Astrocyte of the spinal cord (primary cell): ENCODE results near the gene MRPL53.

Experiments used
- DNase-seq: peaks from one replicate; pipeline ENCODE4 v3.0.0; 2011; ENCODE audit warnings: low read depth, low spot score
- H3K4me3 ChIP-seq: 2 replicates; pipeline ENCODE4 v1.5.1; 2011; ENCODE audit warnings: low read depth, mild to moderate bottlenecking, low read length, moderate library complexity
- in situ Hi-C: cut with HindIII; loops from 2 replicates; pipeline ENCODE4 v1.10.0; 2017; ENCODE audit warnings: low sequenced_read_pairs
- TF ChIP-seq, protein P1 (sequence below): IDR thresholded peaks from 2 replicates; pipeline ENCODE4 v1.5.1; 2012; ENCODE audit warnings: low read depth, mild to moderate bottlenecking, low read length, inconsistent platforms

MRPL53 gene

GRCh38 chr2:74507145-74507925 is 34.9 kb upstream of the MRPL53 start, which contains the start of gene PCGF1:
TSS of gene PCGF1 (minus strand) at chr2:74507695. CDS start at chr2:74507668, 27 bp downstream.
- TF ChIP-seq, protein P1, sequence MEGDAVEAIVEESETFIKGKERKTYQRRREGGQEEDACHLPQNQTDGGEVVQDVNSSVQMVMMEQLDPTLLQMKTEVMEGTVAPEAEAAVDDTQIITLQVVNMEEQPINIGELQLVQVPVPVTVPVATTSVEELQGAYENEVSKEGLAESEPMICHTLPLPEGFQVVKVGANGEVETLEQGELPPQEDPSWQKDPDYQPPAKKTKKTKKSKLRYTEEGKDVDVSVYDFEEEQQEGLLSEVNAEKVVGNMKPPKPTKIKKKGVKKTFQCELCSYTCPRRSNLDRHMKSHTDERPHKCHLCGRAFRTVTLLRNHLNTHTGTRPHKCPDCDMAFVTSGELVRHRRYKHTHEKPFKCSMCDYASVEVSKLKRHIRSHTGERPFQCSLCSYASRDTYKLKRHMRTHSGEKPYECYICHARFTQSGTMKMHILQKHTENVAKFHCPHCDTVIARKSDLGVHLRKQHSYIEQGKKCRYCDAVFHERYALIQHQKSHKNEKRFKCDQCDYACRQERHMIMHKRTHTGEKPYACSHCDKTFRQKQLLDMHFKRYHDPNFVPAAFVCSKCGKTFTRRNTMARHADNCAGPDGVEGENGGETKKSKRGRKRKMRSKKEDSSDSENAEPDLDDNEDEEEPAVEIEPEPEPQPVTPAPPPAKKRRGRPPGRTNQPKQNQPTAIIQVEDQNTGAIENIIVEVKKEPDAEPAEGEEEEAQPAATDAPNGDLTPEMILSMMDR = peak; percentile 42
- DNase-seq = peak; percentile 98
- in situ Hi-C loops = no loop called here
- peak within 1 kb of the TSS; percentile 97 for H3K4me3 ChIP-seq

GRCh38 chr2:74505448-74506246 is 33.2 kb upstream of the MRPL53 start:
- no peak overlapping the region for H3K4me3 ChIP-seq
- TF ChIP-seq, protein P1 = no peak
- no peak for DNase-seq

GRCh38 chr2:74504591-74504990 is 32.1 kb upstream of the MRPL53 start:
- no peak for DNase-seq
- no peak overlapping the region for H3K4me3 ChIP-seq
- in situ Hi-C loops = no loop called here
- TF ChIP-seq, protein P1 = no peak

More at GRCh38 chr2:74505448-74506246, 33.2 kb upstream of the MRPL53 start:
- in situ Hi-C loops = no loop called here

GRCh38 chr2:74503506-74504475 is 31.3 kb upstream of the MRPL53 start:
- H3K4me3 ChIP-seq = peak overlapping the region; percentile 42
- TF ChIP-seq, protein P1 = no peak
- DNase-seq = no peak
- in situ Hi-C loops = no loop called here

- H3K4me3 ChIP-seq = peak overlapping the region; percentile 42
- in situ Hi-C loops = no loop called here
- TF ChIP-seq, protein P1 = peak; percentile 43
- peak; percentile 83 for DNase-seq
These were observed 30.4 kb upstream of the MRPL53 start for GRCh38 chr2:74502720-74503505.
